Esophagus squamous epithelium (tissue), 4 donors: ENCODE data around the gene S100PBP.

ENCODE experiments used
- POLR2A ChIP-seq, 4 donors: fragments of 450-650 bp; IDR thresholded peaks; one replicate each; pipeline ENCODE4 v1.6.1; 2017; ENCODE audit warnings: antibody characterized with exemption in 4 of 4, mild to moderate bottlenecking in 4 of 4, moderate library complexity in 3 of 4
- TF ChIP-seq, protein P1 (sequence below), 6 experiments: fragments of 450-650 bp in 4 of 6; fragments of 200-600 bp in 2 of 6; sonication (generic) in 2 of 6; IDR thresholded peaks; one replicate each; pipeline ENCODE4 v1.5.1; 2016 to 2019; ENCODE audit warnings: antibody characterized with exemption in 6 of 6, mild to moderate bottlenecking in 4 of 6, moderate library complexity in 4 of 6

DNA sequence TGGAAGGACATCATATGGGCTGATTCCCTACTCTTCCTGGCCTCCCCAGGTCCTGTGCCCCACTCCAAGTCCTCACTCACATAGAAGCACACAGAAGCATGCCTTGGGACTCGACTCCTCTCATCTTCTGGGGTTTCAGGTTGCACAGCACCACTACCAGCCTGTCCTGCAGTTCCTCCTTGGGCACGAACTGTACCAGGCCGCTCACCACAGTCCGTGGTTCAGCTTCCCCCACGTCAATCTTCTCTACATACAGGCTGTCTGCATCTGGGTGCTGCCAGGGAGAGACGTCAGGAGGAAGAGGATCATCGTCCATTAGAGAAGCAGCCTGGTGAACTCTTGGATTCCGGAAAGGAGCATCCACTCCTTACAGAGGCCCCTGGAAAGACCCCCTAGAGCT, 37.4 kb upstream of the S100PBP start:
- TF ChIP-seq, protein P1, sequence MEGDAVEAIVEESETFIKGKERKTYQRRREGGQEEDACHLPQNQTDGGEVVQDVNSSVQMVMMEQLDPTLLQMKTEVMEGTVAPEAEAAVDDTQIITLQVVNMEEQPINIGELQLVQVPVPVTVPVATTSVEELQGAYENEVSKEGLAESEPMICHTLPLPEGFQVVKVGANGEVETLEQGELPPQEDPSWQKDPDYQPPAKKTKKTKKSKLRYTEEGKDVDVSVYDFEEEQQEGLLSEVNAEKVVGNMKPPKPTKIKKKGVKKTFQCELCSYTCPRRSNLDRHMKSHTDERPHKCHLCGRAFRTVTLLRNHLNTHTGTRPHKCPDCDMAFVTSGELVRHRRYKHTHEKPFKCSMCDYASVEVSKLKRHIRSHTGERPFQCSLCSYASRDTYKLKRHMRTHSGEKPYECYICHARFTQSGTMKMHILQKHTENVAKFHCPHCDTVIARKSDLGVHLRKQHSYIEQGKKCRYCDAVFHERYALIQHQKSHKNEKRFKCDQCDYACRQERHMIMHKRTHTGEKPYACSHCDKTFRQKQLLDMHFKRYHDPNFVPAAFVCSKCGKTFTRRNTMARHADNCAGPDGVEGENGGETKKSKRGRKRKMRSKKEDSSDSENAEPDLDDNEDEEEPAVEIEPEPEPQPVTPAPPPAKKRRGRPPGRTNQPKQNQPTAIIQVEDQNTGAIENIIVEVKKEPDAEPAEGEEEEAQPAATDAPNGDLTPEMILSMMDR (IDR thresholded peaks at IDR 0.05): no peak
- TF ChIP-seq POLR2A (IDR thresholded peaks at IDR 0.05): no peak
